AG20443 (cell line): ENCODE data around the gene RAB44.
"Not testable (repeated sequence)": the region's sequence is repeated elsewhere in the genome, so short reads cannot be mapped to it uniquely, and the experiment has no call there.

Source experiments
- DNase-seq: peaks from one replicate; pipeline ENCODE4 v3.0.0; 2012; ENCODE audit warnings: low spot score, mixed read lengths

RAB44 gene

GRCh38 chr6:36715469-36715868 is 17.8 kb downstream of the RAB44 start:
- no peak for DNase-seq

- no peak for DNase-seq
Measured at GRCh38 chr6:36716476-36717093, 19.0 kb downstream of the RAB44 start.

GRCh38 chr6:36717231-36717825 is 19.7 kb downstream of the RAB44 start:
- no peak for DNase-seq

GRCh38 chr6:36717871-36718540 is 20.4 kb downstream of the RAB44 start:
- DNase-seq, result no peak

- DNase-seq, result no peak
Measured at GRCh38 chr6:36718560-36718959, 20.9 kb downstream of the RAB44 start.

- no peak for DNase-seq
Measured at GRCh38 chr6:36719126-36719525, 21.5 kb downstream of the RAB44 start.

GRCh38 chr6:36720251-36721141 is 22.9 kb downstream of the RAB44 start:
- DNase-seq, result no peak

- no peak for DNase-seq
Measured at GRCh38 chr6:36721369-36722140, 23.9 kb downstream of the RAB44 start.

- DNase-seq, result no peak
Measured at GRCh38 chr6:36722365-36722764, 24.7 kb downstream of the RAB44 start.

- no peak for DNase-seq
Measured at GRCh38 chr6:36722879-36723278, 25.3 kb downstream of the RAB44 start.

GRCh38 chr6:36723992-36724391 is 26.4 kb downstream of the RAB44 start:
- not testable (repeated sequence) for DNase-seq

- peak; percentile 84 for DNase-seq
Measured at GRCh38 chr6:36724514-36725390, 27.1 kb downstream of the RAB44 start.

GRCh38 chr6:36725581-36725980 is 28.0 kb downstream of the RAB44 start:
- no peak for DNase-seq

- no peak for DNase-seq
Measured at GRCh38 chr6:36727505-36728021, 29.9 kb downstream of the RAB44 start.

- DNase-seq, result no peak
Measured at GRCh38 chr6:36728289-36729160, 30.9 kb downstream of the RAB44 start.

GRCh38 chr6:36729161-36729524 is 31.5 kb downstream of the RAB44 start:
- DNase-seq, result peak; percentile 73

- DNase-seq, result no peak
Measured at GRCh38 chr6:36730424-36731380, 33.1 kb downstream of the RAB44 start.

- no peak for DNase-seq
Measured at GRCh38 chr6:36731622-36732310, 34.1 kb downstream of the RAB44 start.
